Chondrocyte (in vitro differentiated cells): ENCODE results near the gene PHC1. TPM values are rescaled to one million over a fixed set of nuclear protein-coding genes. Genes with fewer than 3 reads are reported as not detected.
"Not testable (repeated sequence)": the region's sequence is repeated elsewhere in the genome, so short reads cannot be mapped to it uniquely, and the experiment has no call there.

Experiments
- DNase-seq: peaks from one replicate; pipeline ENCODE4 v3.0.0; 2021; ENCODE audit warnings: mixed read lengths, low spot score
- H3K27ac Mint-ChIP-seq: one replicate; pipeline ENCODE4 v1.8.0; 2021; ENCODE audit warnings: mild to moderate bottlenecking, moderate library complexity, mixed read lengths; ENCODE audit not compliant: unreplicated experiment
- H3K27me3 Mint-ChIP-seq: 2 replicates; pipeline ENCODE4 v1.8.0; 2021; ENCODE audit warnings: low read depth, mixed read lengths
- H3K36me3 Mint-ChIP-seq: 2 replicates; pipeline ENCODE4 v1.8.0; 2021; ENCODE audit warnings: low read depth, mixed read lengths
- H3K4me1 Mint-ChIP-seq: 2 replicates; pipeline ENCODE4 v1.8.0; 2021; ENCODE audit warnings: low read depth, mild to moderate bottlenecking, mixed read lengths
- H3K4me3 Mint-ChIP-seq: one replicate; pipeline ENCODE4 v1.8.0; 2021; ENCODE audit warnings: mild to moderate bottlenecking, moderate library complexity, mixed read lengths; ENCODE audit not compliant: unreplicated experiment
- H3K9me3 Mint-ChIP-seq: 2 replicates; pipeline ENCODE4 v1.8.0; 2021; ENCODE audit warnings: low read depth, mixed read lengths
- total RNA-seq: library from RNA; stranded (reverse); gene quantifications from 3 replicates; pipeline ENCODE4 v1.2.1, GENCODE V29; 2021
- TF ChIP-seq, protein P1 (sequence below): fragments of 200-600 bp; sonication (generic); IDR thresholded peaks from 2 replicates; pipeline ENCODE4 v1.5.0; 2021; ENCODE audit warnings: antibody characterized with exemption, mild to moderate bottlenecking, moderate library complexity

Gene PHC1
- total RNA-seq, 1 donor from 2014 or later: 33.0 TPM

DNA sequence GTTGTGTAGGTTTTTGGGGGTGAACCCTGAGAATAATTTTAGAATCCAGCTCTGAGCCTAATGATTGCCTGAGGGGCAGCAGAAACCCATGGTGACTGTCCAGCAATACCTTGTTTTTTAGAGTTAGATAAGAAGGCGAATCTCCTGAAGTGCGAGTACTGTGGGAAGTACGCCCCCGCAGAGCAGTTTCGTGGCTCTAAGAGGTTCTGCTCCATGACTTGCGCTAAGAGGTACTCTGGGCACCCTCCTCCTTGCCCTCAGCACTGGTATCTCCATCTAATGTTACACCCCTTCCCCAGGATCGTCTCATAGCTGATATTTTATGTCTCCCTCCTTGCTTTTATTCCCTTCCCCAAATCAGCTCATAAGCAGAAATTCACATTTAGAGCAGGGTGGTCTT lies 22.4 kb downstream of the PHC1 start:
- Mint-ChIP-seq H3K27ac (no peak overlapping the region), H3K27me3 (no peaks in the 10 kb centered on the region), H3K9me3 (no peaks in the 10 kb centered on the region), H3K36me3 (peaks cover 31% of the 10 kb centered on the region), H3K4me1 (no peaks in the 10 kb centered on the region), H3K4me3 (no peak overlapping the region)
- no peak for DNase-seq
- TF ChIP-seq, protein P1, sequence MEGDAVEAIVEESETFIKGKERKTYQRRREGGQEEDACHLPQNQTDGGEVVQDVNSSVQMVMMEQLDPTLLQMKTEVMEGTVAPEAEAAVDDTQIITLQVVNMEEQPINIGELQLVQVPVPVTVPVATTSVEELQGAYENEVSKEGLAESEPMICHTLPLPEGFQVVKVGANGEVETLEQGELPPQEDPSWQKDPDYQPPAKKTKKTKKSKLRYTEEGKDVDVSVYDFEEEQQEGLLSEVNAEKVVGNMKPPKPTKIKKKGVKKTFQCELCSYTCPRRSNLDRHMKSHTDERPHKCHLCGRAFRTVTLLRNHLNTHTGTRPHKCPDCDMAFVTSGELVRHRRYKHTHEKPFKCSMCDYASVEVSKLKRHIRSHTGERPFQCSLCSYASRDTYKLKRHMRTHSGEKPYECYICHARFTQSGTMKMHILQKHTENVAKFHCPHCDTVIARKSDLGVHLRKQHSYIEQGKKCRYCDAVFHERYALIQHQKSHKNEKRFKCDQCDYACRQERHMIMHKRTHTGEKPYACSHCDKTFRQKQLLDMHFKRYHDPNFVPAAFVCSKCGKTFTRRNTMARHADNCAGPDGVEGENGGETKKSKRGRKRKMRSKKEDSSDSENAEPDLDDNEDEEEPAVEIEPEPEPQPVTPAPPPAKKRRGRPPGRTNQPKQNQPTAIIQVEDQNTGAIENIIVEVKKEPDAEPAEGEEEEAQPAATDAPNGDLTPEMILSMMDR: no peak

DNA sequence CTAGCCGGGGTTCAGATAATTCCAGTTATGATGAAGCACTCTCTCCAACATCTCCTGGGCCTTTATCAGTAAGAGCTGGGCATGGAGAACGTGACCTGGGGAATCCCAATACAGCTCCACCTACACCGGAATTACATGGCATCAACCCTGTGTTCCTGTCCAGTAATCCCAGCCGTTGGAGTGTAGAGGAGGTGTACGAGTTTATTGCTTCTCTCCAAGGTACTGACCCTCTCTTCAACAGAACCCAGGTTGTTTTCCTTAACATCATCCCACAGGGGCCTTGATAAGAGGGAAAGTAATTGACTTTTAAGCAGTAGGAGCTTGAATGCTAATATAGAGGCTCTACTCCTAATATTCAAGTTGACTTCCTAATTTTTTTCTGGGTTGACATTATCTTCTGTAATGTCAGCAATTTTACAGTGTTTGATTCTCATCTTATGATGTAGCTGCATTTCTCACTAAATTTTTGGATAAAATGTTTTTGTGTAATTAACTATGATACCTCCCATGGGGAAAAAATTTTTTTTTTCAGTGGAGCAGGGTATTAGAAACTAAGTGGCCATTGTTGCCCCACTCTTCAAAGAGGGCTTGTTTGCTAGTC lies 23.6 kb downstream of the PHC1 start:
- not testable (repeated sequence) for H3K4me1 Mint-ChIP-seq, H3K27me3 Mint-ChIP-seq, DNase-seq, H3K4me3 Mint-ChIP-seq, H3K9me3 Mint-ChIP-seq, H3K27ac Mint-ChIP-seq
- peaks cover 35% of the 10 kb centered on the region for H3K36me3 Mint-ChIP-seq

DNA sequence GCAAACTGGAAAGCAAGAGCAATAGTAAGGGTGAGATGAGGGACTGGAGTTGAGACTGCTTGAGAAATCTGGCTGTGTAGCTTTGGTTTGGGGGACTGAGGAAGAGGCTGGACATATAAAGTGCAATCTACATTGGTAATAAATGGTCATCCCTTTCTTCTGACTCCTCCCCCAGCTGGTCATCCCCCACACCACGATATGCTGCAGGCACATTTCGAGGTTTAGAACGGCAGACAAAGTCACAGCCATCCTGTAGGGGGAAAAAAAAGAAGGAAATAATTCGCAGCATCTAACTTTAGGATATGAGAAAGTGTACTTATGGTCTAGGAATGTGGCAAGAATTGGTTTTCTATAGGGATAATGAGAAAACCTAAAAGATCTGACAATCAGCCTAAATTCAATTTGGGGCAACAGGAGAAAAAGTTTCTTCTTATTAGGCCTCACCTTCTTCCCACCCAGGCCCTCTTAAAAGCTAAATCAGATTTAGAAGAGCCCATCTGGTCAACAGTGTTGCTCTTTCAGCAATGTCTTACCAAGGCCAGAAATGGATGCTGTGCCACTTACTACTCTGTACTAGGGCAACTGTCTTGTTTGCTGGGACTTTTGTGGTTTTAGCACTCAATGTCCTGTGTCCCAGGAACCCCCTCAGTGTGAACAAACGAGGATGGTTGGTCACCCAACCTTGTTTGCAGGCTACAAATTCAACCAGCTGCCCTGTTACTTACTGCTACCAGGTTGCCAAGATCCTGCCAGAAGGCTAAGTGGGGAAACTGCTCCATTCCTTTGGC lies 27.6 kb downstream of the PHC1 start:
- Mint-ChIP-seq H3K9me3 (no peaks in the 10 kb centered on the region), H3K36me3 (peaks cover 31% of the 10 kb centered on the region), H3K27me3 (no peaks in the 10 kb centered on the region), H3K4me1 (peaks cover 6% of the 10 kb centered on the region), H3K27ac (no peak overlapping the region), H3K4me3 (no peak overlapping the region)
- no peak for DNase-seq
- TF ChIP-seq, protein P1: no peak

DNA sequence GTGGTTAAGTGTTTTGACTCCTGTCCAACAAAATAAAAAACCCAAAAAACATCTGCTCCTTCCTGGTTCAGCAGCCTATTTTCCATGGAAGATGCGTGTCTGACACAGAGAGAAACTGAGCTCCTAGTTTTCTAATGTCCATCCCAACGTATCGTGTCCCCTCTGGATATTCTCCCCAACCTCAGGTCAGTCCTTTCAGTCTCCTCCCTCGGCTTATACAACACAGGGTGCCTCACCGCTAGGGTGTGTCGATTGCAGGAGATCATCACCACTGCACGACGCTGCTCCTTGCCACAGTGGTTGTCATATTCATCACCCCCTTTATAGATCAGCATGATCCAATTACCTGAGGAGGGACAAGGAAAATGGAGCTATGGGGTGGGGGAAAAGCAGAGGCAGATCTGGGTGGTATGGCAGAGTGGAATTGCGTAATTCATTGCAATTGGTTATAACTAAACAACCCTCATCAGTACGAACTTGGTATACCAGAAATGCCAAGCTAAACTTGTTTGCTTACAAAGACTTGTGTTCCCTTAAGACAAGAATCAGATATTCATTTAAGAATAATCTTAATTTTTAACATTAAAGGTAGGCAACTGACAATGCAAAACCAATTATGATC lies 29.4 kb downstream of the PHC1 start:
- TF ChIP-seq, protein P1: no peak
- no peak overlapping the region for H3K27ac Mint-ChIP-seq
- H3K4me3 Mint-ChIP-seq: no peak overlapping the region
- peaks cover 20% of the 10 kb centered on the region for H3K4me1 Mint-ChIP-seq
- H3K27me3 Mint-ChIP-seq: no peaks in the 10 kb centered on the region
- H3K36me3 Mint-ChIP-seq: peaks cover 25% of the 10 kb centered on the region
- DNase-seq: no peak
- no peaks in the 10 kb centered on the region for H3K9me3 Mint-ChIP-seq

DNA sequence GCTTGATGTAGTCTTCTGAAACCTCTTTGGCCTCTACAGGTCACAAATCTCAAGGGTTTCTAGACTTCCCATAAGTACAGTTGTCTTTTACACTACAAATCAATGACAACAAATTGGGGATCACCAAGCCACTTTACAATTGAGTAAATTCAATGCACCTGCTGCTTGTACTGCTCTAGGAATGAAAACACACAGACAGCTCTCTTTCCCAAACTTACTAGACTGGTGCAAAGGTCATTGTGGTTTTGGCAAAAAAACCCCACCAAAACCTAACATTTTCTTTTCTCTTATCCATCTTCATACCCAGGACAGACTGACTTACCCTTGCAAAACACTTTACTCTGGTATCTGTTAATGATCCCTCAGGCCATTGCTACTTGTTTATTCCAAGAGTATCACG lies 32.4 kb downstream of the PHC1 start:
- Mint-ChIP-seq H3K36me3 (peaks cover 21% of the 10 kb centered on the region), H3K9me3 (no peaks in the 10 kb centered on the region), H3K27me3 (no peaks in the 10 kb centered on the region), H3K4me3 (no peak overlapping the region), H3K27ac (no peak overlapping the region), H3K4me1 (peaks cover 30% of the 10 kb centered on the region)
- no peak for DNase-seq
- TF ChIP-seq, protein P1: no peak
